Colonic mucosa (tissue), 4 donors: ENCODE measurements around the gene JADE3. TPM values are rescaled to one million over a fixed set of nuclear protein-coding genes. Genes with fewer than 3 reads are reported as not detected.

Source experiments
- DNase-seq: peaks from one replicate; pipeline ENCODE4 v3.0.0-alpha.2; 2020
- H3K27ac ChIP-seq: fragments of 200-600 bp; one replicate; pipeline ENCODE4 v1.8.0; 2021
- H3K27me3 ChIP-seq: fragments of 200-600 bp; one replicate; pipeline ENCODE4 v1.8.0; 2021
- H3K36me3 ChIP-seq: fragments of 200-600 bp; one replicate; pipeline ENCODE4 v1.8.0; 2021
- H3K4me1 ChIP-seq: fragments of 200-600 bp; one replicate; pipeline ENCODE4 v1.8.0; 2021; ENCODE audit warnings: mild to moderate bottlenecking
- H3K4me3 ChIP-seq: fragments of 200-600 bp; one replicate; pipeline ENCODE4 v1.8.0; 2021
- H3K9ac ChIP-seq, 2 donors: one replicate each; pipeline ENCODE4 v1.7.0; 2013; ENCODE audit warnings: control low read depth in 2 of 2, low read depth in 2 of 2, low read length in 2 of 2
- H3K9me3 ChIP-seq: fragments of 200-600 bp; one replicate; pipeline ENCODE4 v1.8.0; 2021
- CTCF ChIP-seq: fragments of 200-600 bp; IDR thresholded peaks from one replicate; pipeline ENCODE4 v1.8.0; 2022; ENCODE audit warnings: antibody characterized with exemption, mild to moderate bottlenecking
- intact Hi-C: fragments of 100-400 bp; cut with DNase I; formaldehyde crosslinking; loops from one replicate; pipeline ENCODE4 v1.14.1; 2022
- total RNA-seq, 2 donors: library from RNA; stranded (reverse); fragmentation: NEBNext Ultra II Directional in 1 of 2; extraction: Animal tissue kit (Norgen Biotek cat#: 25700) in 1 of 2; gene quantifications; one replicate each; pipeline ENCODE4 v1.2.1, GENCODE V29; 2021
- donor health status: healthy.
- donor health status: DM: no; HTN: no; CAD: no.
- donor health status: DM: no; HTN: no; CAD: no.

The JADE3 gene
- total RNA-seq, 2 donors from 2014 or later = 7.7 to 8.0 TPM

DNA sequence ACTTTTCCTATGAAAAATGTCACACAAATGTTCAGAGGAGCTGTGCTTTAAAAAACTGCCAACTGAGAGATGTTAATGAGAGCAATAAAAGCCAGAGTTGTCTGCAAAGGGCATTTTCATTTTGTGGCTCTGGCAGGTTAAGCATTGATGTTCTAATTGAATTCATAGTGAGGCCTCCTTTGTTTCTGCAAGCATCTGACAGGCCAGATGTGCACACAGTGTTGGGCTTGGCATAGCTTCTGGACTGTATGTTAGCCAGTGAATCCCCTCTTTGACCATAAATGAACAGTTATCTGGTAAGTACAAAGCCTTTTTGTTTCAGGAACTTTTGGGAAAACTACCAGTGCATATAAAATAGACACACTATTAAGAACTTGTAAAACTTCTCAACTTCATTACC is 81.9 kb downstream of the JADE3 start:
- H3K27ac ChIP-seq = no peak overlapping the region
- H3K4me3 ChIP-seq = no peak overlapping the region
- H3K27me3 ChIP-seq = no peaks in the 10 kb centered on the region
- no peaks in the 10 kb centered on the region for H3K4me1 ChIP-seq
- no peaks in the 10 kb centered on the region for H3K9me3 ChIP-seq
- intact Hi-C loops = no loop called here
- no peak overlapping the region for H3K9ac ChIP-seq
- no peaks in the 10 kb centered on the region for H3K36me3 ChIP-seq
- no peak for DNase-seq
- TF ChIP-seq CTCF = no peak

DNA sequence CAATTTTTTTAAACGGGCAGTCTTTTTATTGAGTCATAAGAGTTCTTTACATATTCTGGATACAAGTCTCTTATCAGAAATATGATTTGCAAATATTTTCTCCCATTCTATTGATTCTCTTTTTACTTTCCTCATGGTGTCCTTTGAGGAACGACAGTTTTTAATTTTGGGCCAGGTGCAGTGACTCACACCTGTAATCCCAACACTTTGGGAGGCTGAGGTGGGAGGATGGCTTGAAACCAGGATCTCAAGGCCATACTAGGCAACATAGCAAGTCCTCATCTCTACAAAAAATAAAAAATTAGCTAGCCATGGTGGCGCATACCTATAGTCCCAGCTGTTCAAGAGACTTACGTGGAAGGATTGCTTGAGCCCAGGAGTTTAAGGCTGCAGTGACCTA is 99.9 kb downstream of the JADE3 start:
- Histone ChIP-seq H3K4me3 (no peak overlapping the region), H3K36me3 (no peaks in the 10 kb centered on the region), H3K9me3 (no peaks in the 10 kb centered on the region), H3K27me3 (no peaks in the 10 kb centered on the region), H3K9ac (no peak overlapping the region), H3K4me1 (no peaks in the 10 kb centered on the region), H3K27ac (no peak overlapping the region)
- TF ChIP-seq CTCF = no peak
- intact Hi-C loops = no loop called here
- DNase-seq = no peak

DNA sequence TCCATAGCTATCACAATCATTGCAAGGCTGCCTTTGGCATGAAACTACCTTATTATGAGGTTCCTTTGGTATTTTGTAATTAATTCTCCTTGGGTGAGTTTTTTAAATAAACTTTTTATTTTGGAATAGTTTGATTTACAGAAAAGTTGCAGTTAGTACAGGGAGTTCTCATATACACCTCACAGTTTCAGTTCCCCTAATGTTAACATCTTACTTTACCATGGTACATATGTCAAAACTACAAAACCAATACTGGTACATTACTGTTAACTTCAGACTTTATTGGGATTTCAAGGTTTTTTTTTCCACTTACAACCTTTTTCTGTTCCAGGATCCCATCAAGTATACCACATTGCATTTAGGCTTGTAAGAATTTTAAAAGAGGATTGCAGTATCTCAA is 114.0 kb downstream of the JADE3 start:
- DNase-seq = no peak
- intact Hi-C loops = no loop called here

GRCh38 chrX:47030339-47030738 is 118.1 kb downstream of the JADE3 start:
- Histone ChIP-seq H3K4me1 (no peaks in the 10 kb centered on the region), H3K9me3 (no peaks in the 10 kb centered on the region), H3K27ac (no peak overlapping the region), H3K4me3 (no peak overlapping the region), H3K36me3 (no peaks in the 10 kb centered on the region), H3K9ac (no peak overlapping the region), H3K27me3 (no peaks in the 10 kb centered on the region)
- peak; percentile 21 for DNase-seq
- intact Hi-C loops = loop anchor here (5.0 kb wide), 1 partner anchor 128 kb away; no protein-coding TSS in a partner anchor
- peak; percentile 46 for TF ChIP-seq CTCF

More for the DNA sequence above, 114.0 kb downstream of the JADE3 start:
- H3K27ac ChIP-seq = no peak overlapping the region
- H3K4me1 ChIP-seq = no peaks in the 10 kb centered on the region
- no peaks in the 10 kb centered on the region for H3K27me3 ChIP-seq
- no peak for TF ChIP-seq CTCF
- H3K9ac ChIP-seq = no peak overlapping the region
- H3K36me3 ChIP-seq = no peaks in the 10 kb centered on the region
- no peaks in the 10 kb centered on the region for H3K9me3 ChIP-seq
- H3K4me3 ChIP-seq = no peak overlapping the region

DNA sequence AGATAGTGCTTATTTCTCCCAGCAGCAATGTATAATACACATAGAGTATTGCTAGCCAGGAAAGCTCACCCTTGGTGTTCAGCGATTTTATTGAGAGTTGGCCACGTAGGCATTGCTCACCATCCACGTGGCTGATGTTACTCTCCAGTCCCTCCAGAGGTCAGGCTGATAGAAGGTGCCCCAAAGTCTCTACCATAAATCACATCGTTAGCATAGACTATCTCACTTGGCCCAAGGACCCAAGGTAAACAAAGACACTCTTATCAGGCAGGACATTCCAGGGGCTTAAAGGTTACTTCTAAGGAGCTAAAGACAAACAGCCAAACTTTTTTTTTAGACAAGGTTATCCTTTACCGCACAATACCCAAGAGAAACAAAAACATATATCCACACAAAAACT is 135.8 kb downstream of the JADE3 start:
- Histone ChIP-seq H3K27me3 (no peaks in the 10 kb centered on the region), H3K4me1 (no peaks in the 10 kb centered on the region), H3K27ac (no peak overlapping the region), H3K9ac (no peak overlapping the region), H3K36me3 (no peaks in the 10 kb centered on the region), H3K9me3 (no peaks in the 10 kb centered on the region), H3K4me3 (no peak overlapping the region)
- intact Hi-C loops = no loop called here
- TF ChIP-seq CTCF = no peak
- DNase-seq = no peak
